ENCODE data around the gene PYDC1.
"Not testable (repeated sequence)": the region's sequence is repeated elsewhere in the genome, so short reads cannot be mapped to it uniquely, and the experiment has no call there.

Gene PYDC1

DNA sequence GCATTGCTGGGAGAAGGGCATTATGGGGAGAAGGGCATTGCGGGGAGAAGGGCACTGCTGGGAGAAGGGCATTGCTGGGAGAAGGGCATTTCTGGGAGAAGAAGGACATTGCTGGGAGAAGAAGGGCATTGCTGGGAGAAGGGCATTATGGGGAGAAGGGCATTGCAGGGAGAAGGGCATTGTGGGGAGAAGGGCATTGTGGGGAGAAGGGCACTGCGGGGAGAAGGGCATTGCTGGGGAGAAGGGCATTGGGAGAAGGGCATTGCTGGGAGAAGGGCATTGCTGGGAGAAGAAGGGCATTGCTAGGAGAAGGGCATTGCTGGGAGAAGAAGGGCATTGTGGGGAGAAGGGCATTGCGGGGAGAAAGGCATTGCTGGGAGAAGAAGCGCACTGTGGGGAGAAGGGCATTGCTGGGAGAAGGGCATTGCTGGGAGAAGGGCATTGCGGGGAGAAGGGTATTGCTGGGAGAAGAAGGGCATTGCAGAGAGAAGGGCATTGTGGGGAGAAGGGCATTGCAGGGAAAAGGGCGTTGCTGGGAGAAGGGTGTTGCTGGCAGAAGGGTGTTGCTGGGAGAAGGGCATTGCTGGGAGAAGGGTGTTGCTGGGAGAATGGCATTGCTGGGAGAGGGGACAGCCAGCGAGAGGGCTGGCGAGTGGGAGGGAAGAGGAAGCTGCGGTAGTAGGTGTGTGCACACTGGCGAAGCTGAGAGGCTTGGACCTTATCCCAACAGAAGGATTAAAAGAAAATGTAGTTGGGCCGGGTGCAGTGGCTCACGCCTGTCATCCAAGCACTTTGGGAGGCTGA is 4.6 kb upstream of the PYDC1 start:
- DNase-seq, result no peak

DNA sequence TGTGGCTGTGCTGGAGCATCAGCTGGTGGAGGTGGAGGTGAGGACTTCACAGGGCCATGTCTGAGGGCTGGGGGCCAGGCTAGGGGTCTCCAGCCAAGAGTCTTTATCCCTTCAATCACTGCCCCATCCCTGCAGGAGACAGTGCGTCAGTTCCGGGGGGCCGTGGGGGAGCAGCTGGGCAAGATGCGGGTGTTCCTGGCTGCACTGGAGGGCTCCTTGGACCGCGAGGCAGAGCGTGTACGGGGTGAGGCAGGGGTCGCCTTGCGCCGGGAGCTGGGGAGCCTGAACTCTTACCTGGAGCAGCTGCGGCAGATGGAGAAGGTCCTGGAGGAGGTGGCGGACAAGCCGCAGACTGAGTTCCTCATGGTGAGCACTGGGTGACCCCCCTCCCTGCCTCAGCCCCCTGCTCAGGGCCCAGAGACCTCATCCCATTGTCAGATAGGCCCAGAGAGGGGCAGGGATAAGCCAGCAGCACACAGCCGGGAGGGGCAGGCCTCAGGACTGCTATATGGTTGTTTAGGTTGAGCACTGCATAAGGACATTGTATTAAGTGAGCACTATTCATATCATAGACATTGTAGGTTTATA is 2.3 kb upstream of the PYDC1 start:
- DNase-seq, result no peak

DNA sequence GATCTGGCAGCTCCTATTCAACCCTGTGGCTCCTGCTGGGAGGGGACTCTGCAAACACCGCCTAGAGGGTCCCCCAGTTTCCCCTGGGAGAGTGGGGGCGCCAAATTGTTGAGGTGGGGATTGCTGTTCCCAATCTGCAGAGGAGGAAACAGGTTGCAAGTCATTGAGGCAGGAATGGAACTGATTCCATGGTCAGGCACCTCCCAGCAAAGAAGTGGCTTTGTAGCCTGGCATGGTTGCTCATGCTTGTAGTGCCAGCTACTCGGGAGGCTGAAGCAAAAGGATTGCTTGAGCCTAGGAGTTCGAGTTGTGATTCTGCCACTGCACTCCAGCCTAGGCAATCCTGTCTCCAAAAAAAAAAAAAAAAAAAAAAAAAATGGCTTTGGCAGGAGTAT is 198 bp upstream of the PYDC1 start:
- DNase-seq, result no peak

DNA sequence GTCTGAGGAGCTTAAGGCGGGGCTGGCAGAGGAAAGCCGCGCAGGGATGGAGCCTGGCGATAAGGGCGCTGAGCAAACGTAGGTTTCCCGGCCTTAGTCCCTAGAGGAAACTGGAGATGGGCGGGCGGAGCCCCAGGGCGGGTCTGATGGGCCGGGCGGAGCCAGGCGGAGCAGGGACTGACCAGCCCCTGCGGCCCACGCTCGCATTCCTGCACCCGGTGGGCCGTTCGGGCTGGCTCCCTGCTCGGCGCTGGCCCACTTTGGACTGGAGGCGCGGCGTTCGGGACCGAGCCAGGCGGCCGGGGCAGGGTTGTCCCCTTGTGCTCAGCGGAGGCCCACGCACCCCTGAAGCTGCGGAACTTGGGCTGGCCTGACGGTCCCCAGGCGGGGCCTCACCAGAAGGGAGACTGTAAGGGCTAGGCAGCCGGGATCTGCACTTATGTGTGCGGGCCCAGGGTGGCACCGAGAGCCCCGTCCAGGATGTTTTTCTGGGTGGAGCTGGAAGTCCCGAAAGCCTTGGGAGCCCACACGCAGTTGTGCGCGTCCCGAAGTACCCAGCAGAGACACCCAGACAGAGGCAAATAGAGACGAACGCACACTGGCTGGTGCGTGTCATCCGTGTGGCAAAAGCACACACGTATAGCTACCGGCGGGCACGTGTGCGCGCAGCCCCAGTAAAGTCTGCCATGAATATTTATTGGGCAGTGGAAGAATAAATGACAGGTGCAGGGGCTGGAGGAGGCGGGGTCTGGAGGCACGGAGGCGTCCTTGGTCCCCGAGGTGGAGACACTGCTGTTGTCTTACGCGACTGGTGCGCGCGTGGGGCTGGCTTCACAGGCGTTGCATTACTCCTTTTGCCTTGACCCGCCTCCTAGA is 1.4 kb downstream of the PYDC1 start:
- DNase-seq, result no peak

DNA sequence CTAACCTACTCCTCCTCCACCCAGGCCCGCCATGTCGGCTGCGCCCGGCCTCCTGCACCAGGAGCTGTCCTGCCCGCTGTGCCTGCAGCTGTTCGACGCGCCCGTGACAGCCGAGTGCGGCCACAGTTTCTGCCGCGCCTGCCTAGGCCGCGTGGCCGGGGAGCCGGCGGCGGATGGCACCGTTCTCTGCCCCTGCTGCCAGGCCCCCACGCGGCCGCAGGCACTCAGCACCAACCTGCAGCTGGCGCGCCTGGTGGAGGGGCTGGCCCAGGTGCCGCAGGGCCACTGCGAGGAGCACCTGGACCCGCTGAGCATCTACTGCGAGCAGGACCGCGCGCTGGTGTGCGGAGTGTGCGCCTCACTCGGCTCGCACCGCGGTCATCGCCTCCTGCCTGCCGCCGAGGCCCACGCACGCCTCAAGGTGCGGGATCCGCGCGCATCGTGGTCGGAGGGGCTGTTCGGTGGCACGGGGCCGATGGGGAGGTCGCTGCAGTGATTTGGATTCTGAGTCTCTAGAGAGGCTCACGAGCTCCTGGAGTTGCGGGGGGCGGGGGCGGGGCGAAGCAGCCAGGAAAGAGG is 2.1 kb downstream of the PYDC1 start:
- no peak for DNase-seq

DNA sequence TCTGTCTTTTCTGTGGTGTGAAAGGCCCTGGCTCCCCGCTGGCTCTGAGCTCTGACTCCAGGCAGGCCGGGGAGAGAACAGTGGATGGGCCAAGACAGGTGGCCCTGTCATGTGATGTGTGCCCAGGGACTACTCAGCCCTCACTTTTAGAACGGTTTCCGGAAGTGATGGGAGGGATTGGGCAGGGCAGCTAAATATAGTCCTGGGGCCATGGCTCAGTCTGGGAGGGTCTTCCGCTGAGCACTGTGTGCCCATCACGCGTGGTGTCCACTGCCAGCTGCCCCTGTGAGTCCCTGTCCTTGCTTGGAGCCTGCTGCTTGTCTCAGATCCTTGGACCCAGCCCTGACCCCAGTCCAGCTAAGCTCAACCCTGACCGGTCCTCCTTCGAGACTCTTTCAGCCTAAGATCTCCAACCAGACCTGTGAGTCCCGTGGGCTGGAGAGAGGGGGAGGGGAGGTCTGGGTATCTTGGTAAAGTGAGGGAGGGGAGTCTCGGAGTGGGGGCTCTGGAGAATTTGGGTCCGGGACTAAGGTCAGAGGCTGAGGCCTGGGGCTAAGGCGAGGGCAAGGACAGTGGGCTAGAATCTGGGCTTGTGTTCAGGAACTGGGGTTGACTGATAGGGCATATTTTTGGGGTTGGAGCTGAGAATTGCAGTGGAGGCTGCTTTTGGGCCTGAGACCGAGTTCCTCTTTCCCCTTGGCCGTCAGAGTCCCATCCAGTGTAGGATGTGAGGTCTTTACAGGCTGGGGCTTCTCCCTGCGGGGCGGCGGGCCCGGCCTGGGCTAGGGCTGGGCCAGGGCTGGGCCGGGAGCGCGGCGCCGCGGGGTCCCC is 2.8 kb downstream of the PYDC1 start, which contains the start of gene TRIM72:
Gene TRIM72, plus strand, starts transcription at position 243 of the 831 bp plus-strand sequence. CDS start 620 bp downstream, outside the sequence.
- DNase-seq, result no peak

DNA sequence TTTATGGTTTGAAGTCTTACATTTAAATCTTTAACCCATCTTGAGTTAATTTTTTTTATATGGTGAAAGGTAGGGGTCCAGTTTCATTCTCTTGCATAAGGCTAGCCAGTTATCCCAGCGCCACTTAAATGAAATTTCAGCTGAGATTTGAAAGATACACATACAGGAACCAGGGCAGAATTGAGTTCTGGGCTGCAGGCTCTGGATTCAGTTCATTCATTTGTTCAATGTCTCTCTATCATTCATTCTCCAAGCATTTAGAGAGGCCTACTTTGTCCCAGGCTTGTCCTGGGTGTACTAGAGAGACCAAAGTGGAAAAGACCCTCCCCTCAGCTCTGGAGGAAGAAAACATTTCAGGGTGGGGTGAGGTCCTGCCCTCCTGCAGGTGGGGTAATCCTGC is 3.6 kb downstream of the PYDC1 start:
- no peak for DNase-seq

DNA sequence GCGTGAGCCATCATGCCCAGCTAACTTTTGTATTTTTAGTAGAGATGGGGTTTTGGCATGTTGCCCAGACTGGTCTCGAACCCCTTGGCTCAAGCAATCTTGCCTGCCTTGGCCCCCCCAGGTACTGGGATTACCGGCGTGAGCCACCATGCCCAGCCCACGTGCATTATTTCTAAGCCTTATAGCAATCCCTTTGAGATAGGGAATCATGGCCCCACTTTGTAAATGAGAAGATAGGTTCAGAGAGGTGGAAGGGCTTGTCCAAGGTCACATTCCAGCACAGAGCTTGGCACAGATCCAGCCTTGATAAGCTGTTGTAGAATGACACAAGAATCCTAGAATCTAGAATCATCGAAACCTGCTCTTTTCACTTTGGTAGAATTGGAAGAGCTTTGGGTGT is 10.2 kb downstream of the PYDC1 start:
- no peak for DNase-seq

DNA sequence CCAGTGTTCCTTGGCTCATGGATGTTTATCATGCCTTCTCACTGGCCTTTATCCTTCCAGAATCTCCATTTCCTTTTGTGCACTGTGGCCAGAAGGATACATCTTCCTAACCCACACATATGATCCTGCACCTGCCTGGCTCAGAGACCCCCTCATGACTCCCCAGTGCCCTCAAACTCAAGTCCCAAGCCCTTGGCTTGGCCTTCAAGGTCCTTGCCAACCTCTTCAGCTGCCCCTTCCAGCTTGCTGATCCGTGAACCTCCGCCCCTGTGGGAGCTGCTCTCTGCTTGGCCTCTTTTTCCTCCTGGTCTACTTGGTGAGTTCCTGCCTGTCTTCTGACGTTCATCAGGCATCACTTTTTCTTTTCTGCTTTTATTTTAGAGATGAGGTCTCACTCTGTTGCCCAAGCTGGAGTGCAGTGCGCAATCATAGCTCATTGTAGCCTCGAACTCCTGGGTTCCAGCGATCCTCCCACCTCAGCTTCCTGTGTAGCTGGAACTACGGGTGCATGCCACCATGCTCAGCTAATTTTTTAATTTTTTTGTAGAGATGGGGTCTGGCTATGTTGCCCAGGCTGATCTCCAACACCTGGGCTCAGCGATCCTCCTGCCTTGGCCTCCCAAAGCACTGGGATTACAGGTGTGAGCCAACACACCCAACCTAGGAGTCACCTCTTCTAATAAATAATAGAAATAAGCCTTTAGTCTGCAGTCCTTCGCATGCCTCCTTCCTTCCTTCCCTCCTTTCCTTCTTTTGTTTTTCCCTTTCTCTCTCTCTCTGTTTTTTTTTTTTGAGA is 11.9 kb downstream of the PYDC1 start:
- DNase-seq, result no peak

DNA sequence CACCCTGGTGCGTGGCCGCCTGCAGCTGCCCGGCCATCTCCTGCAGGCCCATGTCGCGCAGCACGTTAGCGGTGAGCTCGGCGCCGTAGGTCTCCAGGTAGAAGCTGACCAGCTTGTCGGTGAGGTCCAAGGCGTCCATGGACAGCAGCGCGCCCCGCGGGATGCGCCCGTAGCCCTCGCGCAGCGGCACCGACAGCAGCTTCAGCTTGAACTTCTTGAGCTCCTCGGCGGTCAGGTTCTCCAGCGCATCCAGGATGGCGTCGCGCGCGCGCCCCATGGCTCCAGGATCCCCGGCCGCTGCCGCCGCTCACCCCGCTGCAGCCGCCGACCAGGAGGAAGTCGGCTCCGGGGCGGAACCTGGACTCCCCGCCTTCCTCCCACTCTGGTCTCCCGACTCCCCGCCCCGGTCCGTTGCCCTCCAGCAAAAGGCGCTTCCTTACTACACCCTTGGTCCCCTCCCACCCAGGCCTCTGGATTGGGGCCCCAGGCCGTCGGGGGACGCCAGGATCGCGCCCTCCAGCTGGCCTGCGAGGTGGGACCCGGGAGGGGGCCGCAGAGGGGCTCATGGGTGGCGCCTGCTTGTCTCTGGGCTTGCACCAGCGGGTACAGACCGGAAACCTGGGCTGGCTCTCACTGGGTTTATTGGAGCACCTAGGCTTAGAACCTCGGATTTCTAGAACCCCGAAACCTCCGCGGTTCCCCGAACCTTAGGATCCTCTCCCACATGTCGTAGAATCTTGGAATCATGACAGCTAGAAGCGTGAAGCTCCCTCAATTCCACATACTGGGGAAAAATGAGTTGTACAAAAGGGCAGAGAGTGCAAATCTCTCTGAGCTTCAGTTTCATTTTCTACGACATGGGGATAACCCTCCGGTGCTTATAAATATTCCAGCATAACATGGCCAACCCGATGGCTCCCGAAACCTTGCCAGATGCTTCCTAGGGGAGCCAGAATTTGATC is 14.2 kb downstream of the PYDC1 start, which contains the start of gene PYCARD:
Gene PYCARD, minus strand, starts transcription at position 347 of the 962 bp plus-strand sequence. Its CDS starts 70 bp downstream, at position 277.
- DNase-seq, result peak in 1 of 4 experiments; percentile 24

DNA sequence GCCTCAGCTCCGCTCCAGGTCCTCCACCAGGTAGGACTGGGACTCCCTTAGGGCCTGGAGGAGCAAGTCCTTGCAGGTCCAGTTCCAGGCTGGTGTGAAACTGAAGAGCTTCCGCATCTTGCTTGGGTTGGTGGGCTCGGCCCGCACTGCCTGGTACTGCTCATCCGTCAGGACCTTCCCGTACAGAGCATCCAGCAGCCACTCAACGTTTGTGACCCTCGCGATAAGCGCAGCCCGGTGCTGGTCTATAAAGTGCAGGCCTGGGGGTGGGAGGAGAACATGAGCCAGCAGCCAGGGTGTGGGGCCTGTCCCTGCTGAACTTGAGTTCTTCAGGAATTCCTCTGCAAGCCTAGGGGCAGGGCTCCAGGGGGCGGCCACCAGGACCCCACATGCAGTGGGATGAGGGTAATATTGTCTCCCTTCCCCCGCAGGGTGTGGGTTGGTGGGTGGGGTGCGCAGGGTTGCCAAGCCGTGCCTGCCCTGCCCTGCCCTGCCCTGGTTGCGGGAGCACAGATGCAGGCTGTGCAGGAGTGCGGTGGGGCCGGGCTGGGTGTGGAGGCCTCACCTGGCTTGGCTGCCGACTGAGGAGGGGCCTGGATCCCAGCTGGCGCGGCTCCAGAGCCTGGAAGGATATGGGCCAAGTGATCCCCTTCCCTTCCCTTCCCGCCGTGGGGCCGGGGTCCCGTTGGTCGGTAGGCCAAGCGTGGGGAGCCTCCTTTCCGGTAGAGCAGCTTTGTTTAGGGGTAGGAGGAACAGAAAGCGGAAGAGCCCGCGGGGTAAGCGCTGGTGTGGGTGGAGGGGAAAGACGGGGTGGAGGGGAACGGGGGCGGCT is 15.1 kb downstream of the PYDC1 start:
- peak in 1 of 4 experiments; percentile 42 for DNase-seq

DNA sequence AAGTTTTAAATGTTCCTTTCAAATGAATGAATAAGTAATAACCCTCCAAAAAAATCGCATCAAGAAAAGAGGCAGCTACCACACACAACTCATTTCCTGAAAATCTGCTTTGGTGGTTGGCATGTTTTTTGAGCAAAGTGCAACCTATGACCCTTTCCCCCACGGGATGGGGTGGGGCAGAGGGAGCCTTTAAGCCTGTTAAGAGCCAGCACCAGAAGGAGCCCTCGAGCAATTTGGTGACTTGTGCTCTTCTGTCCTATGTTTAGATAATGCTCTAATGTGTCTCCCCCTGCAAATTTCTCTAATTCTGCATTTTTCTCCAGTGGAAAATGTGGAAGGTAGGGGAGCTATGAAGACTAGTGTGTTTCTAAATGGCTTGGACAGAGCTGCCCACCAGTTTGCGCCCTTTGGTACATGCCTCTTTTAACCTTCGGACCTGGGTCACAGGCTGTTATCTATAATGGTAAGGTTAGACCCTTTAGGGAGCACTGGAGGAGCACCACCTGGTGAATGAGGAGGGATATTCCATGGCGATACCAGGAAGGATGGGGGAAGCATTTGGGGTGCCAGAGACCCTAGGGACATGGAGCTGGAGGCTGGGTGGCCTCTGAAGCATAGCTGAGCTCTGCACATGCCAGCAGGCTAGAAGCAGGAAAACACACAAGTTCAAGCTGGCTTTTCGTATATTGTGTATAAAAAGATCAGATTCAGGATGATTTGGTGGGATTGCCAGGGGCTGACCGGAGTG is 15.9 kb downstream of the PYDC1 start:
- DNase-seq, result peak in 1 of 4 experiments; percentile 47

DNA sequence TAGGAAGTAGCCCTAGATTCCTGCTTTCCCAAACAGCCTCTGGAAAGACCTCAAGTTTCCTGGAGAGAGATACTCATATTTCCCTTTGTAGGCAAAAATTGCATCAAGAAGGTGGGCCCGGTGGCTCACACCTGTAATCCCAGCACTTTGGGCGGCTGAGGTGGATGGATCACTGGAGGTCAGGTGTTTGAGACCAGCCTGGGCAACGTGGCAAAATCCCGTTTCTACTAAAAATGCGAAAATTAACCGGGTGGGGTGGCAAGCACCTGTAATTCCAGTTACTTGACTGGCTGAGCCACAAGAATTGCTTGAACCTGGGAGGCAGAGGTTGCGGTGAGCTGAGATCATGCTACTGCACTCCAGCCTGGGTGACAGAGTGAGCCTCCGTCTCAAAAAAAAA is 16.8 kb downstream of the PYDC1 start:
- DNase-seq, result not testable (repeated sequence)

DNA sequence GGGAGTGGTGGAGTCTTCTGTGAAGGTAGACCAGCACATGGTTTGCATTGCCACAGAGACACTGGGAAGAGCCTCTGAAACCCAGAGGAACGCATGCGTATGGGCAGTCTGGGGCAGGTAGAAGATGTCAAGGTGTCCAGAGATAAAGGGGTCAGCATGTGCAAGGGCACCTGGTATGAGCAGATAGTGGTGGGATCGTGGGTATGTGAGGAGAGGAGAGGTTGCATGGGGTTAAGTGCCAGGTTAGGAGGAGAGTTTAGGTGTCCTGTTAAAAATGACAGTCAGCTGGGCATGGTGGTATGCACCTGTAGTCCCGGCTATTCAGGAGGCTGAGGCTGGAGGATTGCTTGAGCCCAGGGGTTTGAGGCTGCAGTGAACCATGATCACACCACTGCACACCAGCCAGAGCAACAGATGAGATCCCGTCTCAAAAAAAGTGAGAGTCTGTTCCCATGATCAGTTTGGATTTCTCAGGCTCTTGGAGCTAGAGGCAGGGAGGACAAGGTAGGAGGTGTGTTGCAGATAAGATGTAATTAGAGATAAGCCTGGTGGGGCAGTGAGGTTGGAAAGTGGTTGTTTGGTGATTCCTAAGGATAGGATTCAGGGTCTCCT is 17.4 kb downstream of the PYDC1 start:
- DNase-seq, result no peak

DNA sequence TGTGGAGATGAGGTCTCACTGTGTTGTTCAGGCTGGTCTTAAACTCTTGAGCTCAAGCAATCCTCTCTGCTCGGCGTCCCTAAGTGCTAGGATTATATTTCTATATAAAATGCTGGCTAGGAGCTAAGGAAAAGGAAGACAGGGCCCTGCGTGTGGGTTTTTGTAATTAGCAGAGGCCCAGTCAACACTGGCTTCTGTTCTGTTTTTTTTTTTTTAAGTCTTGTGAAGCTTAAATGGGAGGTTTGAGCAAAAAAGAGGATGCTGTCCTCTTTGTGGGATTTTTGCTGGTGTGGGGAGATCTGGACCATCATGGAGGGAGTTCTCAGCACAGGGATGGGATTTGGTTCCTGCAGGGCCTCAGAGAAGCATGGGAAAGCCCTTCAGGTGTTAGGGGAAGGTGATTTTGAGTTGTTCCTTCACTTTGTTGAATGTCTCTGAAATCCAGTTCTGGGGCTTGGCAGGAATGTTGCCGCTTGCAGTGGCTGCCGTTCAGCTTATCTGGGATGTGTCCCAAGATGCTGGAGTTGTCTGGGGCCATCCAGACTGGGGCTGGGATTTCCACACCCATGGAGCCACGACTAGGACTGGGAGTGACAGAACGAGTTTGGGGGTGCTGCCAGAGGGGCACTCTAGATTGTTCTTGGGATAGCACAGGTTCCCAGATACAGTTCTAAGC is 18.6 kb downstream of the PYDC1 start:
- no peak for DNase-seq

DNA sequence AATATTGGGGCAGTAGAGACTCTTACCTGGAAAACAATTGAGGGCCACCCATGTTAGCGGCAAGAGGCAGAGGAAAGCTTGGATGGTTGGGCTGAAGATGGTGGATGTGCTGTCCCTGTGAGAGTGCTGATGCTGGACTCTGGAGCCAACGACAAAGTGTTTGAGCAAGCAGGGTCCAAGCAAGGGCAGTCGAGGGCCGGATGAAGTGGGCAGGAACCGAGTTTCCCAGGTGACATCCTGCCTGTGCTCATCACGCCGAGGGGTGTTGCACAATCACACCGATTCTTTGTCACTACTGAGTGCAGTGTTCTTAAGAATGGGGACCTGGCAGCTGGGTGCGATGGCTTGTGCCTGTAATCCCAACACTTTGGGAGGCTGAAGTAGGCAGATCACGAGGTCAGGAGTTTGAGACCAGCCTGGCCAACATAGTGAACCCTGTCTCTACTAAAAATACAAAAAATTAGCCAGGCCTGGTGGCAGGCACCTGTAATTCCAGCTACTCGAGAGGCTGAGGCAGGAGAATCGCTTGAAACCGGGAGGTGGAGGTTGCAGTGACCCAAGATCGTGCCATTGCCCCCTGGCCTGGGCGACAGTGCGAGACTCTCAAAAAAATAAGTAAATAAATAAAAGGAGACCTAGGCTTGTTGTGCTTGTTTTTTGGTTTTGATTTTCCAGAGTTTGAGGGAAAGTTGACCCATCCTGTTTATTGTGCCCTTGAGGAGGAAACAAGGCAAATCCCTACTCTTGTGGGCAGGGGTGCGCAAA is 20.4 kb downstream of the PYDC1 start:
- no peak for DNase-seq
